T-helper 17 cell (primary cell): Measurements from ENCODE around the gene ISM1. TPM values are rescaled to one million over a fixed set of nuclear protein-coding genes. Genes with fewer than 3 reads are reported as not detected.

ENCODE experiments used
- ATAC-seq: fragments of 150-1000 bp; cut with Tn5 transposase; 2 replicates; pipeline ENCODE4 v1.10.0; 2021; ENCODE audit warnings: mild to moderate bottlenecking, moderate library complexity
- DNase-seq, 3 donors: peaks; one replicate each; pipeline versions ENCODE4 v3.0.0 to v3.0.0-alpha.2; 2020 to 2021
- H3K9me3 ChIP-seq: one replicate; pipeline ENCODE4 v1.7.0; 2013; ENCODE audit warnings: low read length, mild to moderate bottlenecking; ENCODE audit not compliant: control insufficient read depth, poor library complexity, severe bottlenecking
- H3K27ac Mint-ChIP-seq: one replicate; pipeline ENCODE4 v1.8.0; 2022; ENCODE audit warnings: mild to moderate bottlenecking, moderate library complexity, mixed read lengths
- H3K27me3 Mint-ChIP-seq: one replicate; pipeline ENCODE4 v1.8.0; 2022; ENCODE audit warnings: mixed read lengths
- H3K36me3 Mint-ChIP-seq: one replicate; pipeline ENCODE4 v1.8.0; 2022; ENCODE audit warnings: low read depth, mixed read lengths
- H3K4me1 Mint-ChIP-seq: one replicate; pipeline ENCODE4 v1.8.0; 2022; ENCODE audit warnings: mild to moderate bottlenecking, mixed read lengths
- H3K4me3 Mint-ChIP-seq: one replicate; pipeline ENCODE4 v1.8.0; 2022; ENCODE audit warnings: mild to moderate bottlenecking, moderate library complexity, mixed read lengths
- total RNA-seq, 4 donors: library from RNA in 2 of 4; stranded (reverse) in 2 of 4; gene quantifications; one replicate each; pipeline ENCODE4 v1.2.3 and lab custom pipeline; 2022 to 2026

ISM1 gene
- total RNA-seq, 2 donors from 2014 or later = 3.2 to 7.8 TPM

GRCh38 chr20:13285408-13285807 lies 64.3 kb downstream of the ISM1 start:
- DNase-seq = no peak
- Mint-ChIP-seq H3K4me1 (peaks cover 5% of the 10 kb centered on the region), H3K27me3 (no peaks in the 10 kb centered on the region), H3K27ac (no peak overlapping the region), H3K36me3 (peaks cover 7% of the 10 kb centered on the region), H3K4me3 (no peak overlapping the region)
- no peak for ATAC-seq
- no peaks in the 10 kb centered on the region for H3K9me3 ChIP-seq

- ATAC-seq = no peak
- Mint-ChIP-seq H3K27ac (no peak overlapping the region), H3K4me3 (no peak overlapping the region)
Measured at GRCh38 chr20:13286052-13286451, 65.0 kb downstream of the ISM1 start.

GRCh38 chr20:13286607-13287006 lies 65.5 kb downstream of the ISM1 start:
- H3K9me3 ChIP-seq = no peaks in the 10 kb centered on the region
- Mint-ChIP-seq H3K27ac (no peak overlapping the region), H3K4me3 (no peak overlapping the region), H3K4me1 (peaks cover 5% of the 10 kb centered on the region), H3K36me3 (peaks cover 7% of the 10 kb centered on the region), H3K27me3 (no peaks in the 10 kb centered on the region)
- no peak for ATAC-seq
- DNase-seq = no peak

More at GRCh38 chr20:13286052-13286451, 65.0 kb downstream of the ISM1 start:
- Mint-ChIP-seq H3K27me3 (no peaks in the 10 kb centered on the region), H3K4me1 (peaks cover 5% of the 10 kb centered on the region), H3K36me3 (peaks cover 7% of the 10 kb centered on the region)
- no peak for DNase-seq
- H3K9me3 ChIP-seq = no peaks in the 10 kb centered on the region

- H3K36me3 Mint-ChIP-seq = peaks cover 7% of the 10 kb centered on the region
- peaks cover 5% of the 10 kb centered on the region for H3K4me1 Mint-ChIP-seq
- H3K9me3 ChIP-seq = no peaks in the 10 kb centered on the region
- DNase-seq = no peak
- H3K4me3 Mint-ChIP-seq = no peak overlapping the region
- ATAC-seq = no peak
- H3K27me3 Mint-ChIP-seq = no peaks in the 10 kb centered on the region
- H3K27ac Mint-ChIP-seq = no peak overlapping the region
Measured at GRCh38 chr20:13288357-13288756, 67.3 kb downstream of the ISM1 start.

GRCh38 chr20:13289031-13289430 lies 68.0 kb downstream of the ISM1 start:
- H3K9me3 ChIP-seq = no peaks in the 10 kb centered on the region
- H3K27me3 Mint-ChIP-seq = no peaks in the 10 kb centered on the region
- H3K4me1 Mint-ChIP-seq = peaks cover 5% of the 10 kb centered on the region
- H3K36me3 Mint-ChIP-seq = peaks cover 7% of the 10 kb centered on the region
- H3K4me3 Mint-ChIP-seq = no peak overlapping the region
- ATAC-seq = no peak
- H3K27ac Mint-ChIP-seq = no peak overlapping the region
- no peak for DNase-seq

GRCh38 chr20:13290724-13291123 lies 69.7 kb downstream of the ISM1 start:
- Mint-ChIP-seq H3K27me3 (no peaks in the 10 kb centered on the region), H3K27ac (no peak overlapping the region), H3K4me1 (peaks cover 8% of the 10 kb centered on the region), H3K4me3 (no peak overlapping the region), H3K36me3 (peaks cover 13% of the 10 kb centered on the region)
- DNase-seq = no peak
- H3K9me3 ChIP-seq = no peaks in the 10 kb centered on the region
- ATAC-seq = no peak

GRCh38 chr20:13291157-13291556 lies 70.1 kb downstream of the ISM1 start:
- H3K27me3 Mint-ChIP-seq = no peaks in the 10 kb centered on the region
- H3K36me3 Mint-ChIP-seq = peaks cover 13% of the 10 kb centered on the region
- H3K27ac Mint-ChIP-seq = no peak overlapping the region
- H3K4me1 Mint-ChIP-seq = peaks cover 6% of the 10 kb centered on the region
- no peaks in the 10 kb centered on the region for H3K9me3 ChIP-seq
- ATAC-seq (no peak), DNase-seq (no peak)
- no peak overlapping the region for H3K4me3 Mint-ChIP-seq

- DNase-seq (no peak), ATAC-seq (no peak)
- Mint-ChIP-seq H3K36me3 (peaks cover 13% of the 10 kb centered on the region), H3K27ac (no peak overlapping the region), H3K4me1 (peaks cover 5% of the 10 kb centered on the region), H3K27me3 (no peaks in the 10 kb centered on the region), H3K4me3 (no peak overlapping the region)
- no peaks in the 10 kb centered on the region for H3K9me3 ChIP-seq
Measured at GRCh38 chr20:13292201-13292885, 71.3 kb downstream of the ISM1 start.

- no peaks in the 10 kb centered on the region for H3K9me3 ChIP-seq
- no peaks in the 10 kb centered on the region for H3K27me3 Mint-ChIP-seq
- ATAC-seq = no peak
- H3K36me3 Mint-ChIP-seq = peaks cover 11% of the 10 kb centered on the region
- H3K27ac Mint-ChIP-seq = no peak overlapping the region
- H3K4me1 Mint-ChIP-seq = peaks cover 3% of the 10 kb centered on the region
- H3K4me3 Mint-ChIP-seq = no peak overlapping the region
- DNase-seq = no peak
Measured at GRCh38 chr20:13294522-13294921, 73.4 kb downstream of the ISM1 start.

- H3K36me3 Mint-ChIP-seq = peaks cover 6% of the 10 kb centered on the region
- DNase-seq = no peak
- ATAC-seq = no peak
- no peaks in the 10 kb centered on the region for H3K27me3 Mint-ChIP-seq
- H3K27ac Mint-ChIP-seq = peak overlapping the region; percentile 39
- no peaks in the 10 kb centered on the region for H3K9me3 ChIP-seq
- peaks cover 3% of the 10 kb centered on the region for H3K4me1 Mint-ChIP-seq
- H3K4me3 Mint-ChIP-seq = no peak overlapping the region
Measured at GRCh38 chr20:13295637-13296036, 74.6 kb downstream of the ISM1 start.

- H3K27me3 Mint-ChIP-seq = no peaks in the 10 kb centered on the region
- H3K4me1 Mint-ChIP-seq = peaks cover 3% of the 10 kb centered on the region
- H3K27ac Mint-ChIP-seq = peak overlapping the region; percentile 39
- peaks cover 8% of the 10 kb centered on the region for H3K36me3 Mint-ChIP-seq
- no peak for ATAC-seq
- H3K4me3 Mint-ChIP-seq = no peak overlapping the region
- no peak for DNase-seq
- H3K9me3 ChIP-seq = no peaks in the 10 kb centered on the region
Measured at GRCh38 chr20:13296070-13296469, 75.0 kb downstream of the ISM1 start.

GRCh38 chr20:13297147-13297899 lies 76.2 kb downstream of the ISM1 start:
- no peak overlapping the region for H3K27ac Mint-ChIP-seq
- H3K4me3 Mint-ChIP-seq = no peak overlapping the region
- no peaks in the 10 kb centered on the region for H3K27me3 Mint-ChIP-seq
- no peak for ATAC-seq
- peaks cover 3% of the 10 kb centered on the region for H3K4me1 Mint-ChIP-seq
- H3K36me3 Mint-ChIP-seq = peaks cover 9% of the 10 kb centered on the region
- no peaks in the 10 kb centered on the region for H3K9me3 ChIP-seq
- DNase-seq = no peak

GRCh38 chr20:13298692-13299373 lies 77.8 kb downstream of the ISM1 start:
- Mint-ChIP-seq H3K36me3 (peaks cover 9% of the 10 kb centered on the region), H3K4me1 (peaks cover 3% of the 10 kb centered on the region), H3K27ac (no peak overlapping the region), H3K27me3 (no peaks in the 10 kb centered on the region), H3K4me3 (no peak overlapping the region)
- no peak for DNase-seq
- no peaks in the 10 kb centered on the region for H3K9me3 ChIP-seq
- ATAC-seq = no peak
